HEK293 (cell line): ENCODE data around the gene SMPD3.

Source experiments
- CTCF ChIA-PET: fragments of 350-600 bp; formaldehyde crosslinking; extraction: SDS; loops from one replicate; lab custom pipeline; 2021; ENCODE audit warnings: antibody characterized with exemption; lab: Yijun Ruan, JAX
- POLR2A ChIA-PET: fragments of 300-600 bp; formaldehyde crosslinking; extraction: SDS; loops from one replicate; lab custom pipeline; 2020; ENCODE audit warnings: antibody characterized with exemption, inconsistent platforms; lab: Yijun Ruan, JAX
- H3K27ac ChIP-seq: fragments of 200-500 bp; sonication (Bioruptor generic); 2 replicates; pipeline ENCODE4 v1.5.1; 2014; ENCODE audit warnings: low read depth, low read length, control low read depth, inconsistent platforms; ENCODE audit errors: extremely low read depth
- H3K36me3 ChIP-seq, 2 experiments: fragments of 200-500 bp in 1 of 2; sonication (Bioruptor generic) in 1 of 2; 1 replicate in 1 of 2; 2 replicates in 1 of 2; pipeline ENCODE4 v1.5.1; 2014 to 2017; ENCODE audit warnings: inconsistent platforms in 2 of 2, low read length in 2 of 2; ENCODE audit not compliant: control insufficient read depth in 2 of 2, insufficient read depth in 1 of 2
- H3K4me1 ChIP-seq: fragments of 200-500 bp; sonication (Bioruptor generic); 2 replicates; pipeline ENCODE4 v1.5.1; 2014; ENCODE audit warnings: mild to moderate bottlenecking, low read length, inconsistent platforms; ENCODE audit not compliant: control insufficient read depth, insufficient read depth
- H3K4me3 ChIP-seq: 2 replicates; pipeline ENCODE4 v1.5.1; 2011; ENCODE audit warnings: low read depth, mild to moderate bottlenecking, control low read depth, low read length, moderate library complexity
- H3K9me3 ChIP-seq: fragments of 200-500 bp; sonication (Bioruptor generic); 2 replicates; pipeline ENCODE4 v1.5.1; 2014; ENCODE audit warnings: low read depth, low read length, inconsistent platforms; ENCODE audit not compliant: control insufficient read depth, insufficient read depth
- GFI1B ChIP-seq: fragments of 450-650 bp; formaldehyde crosslinking; IDR thresholded peaks from 2 replicates; pipeline ENCODE4 v1.5.1; 2016; ENCODE audit warnings: missing biosample characterization, missing genetic modification characterization
- GLIS2 ChIP-seq: fragments of 450-650 bp; formaldehyde crosslinking; IDR thresholded peaks from 2 replicates; pipeline ENCODE4 v1.5.1; 2016; ENCODE audit warnings: missing biosample characterization, missing genetic modification characterization
- KLF16 ChIP-seq: fragments of 450-650 bp; formaldehyde crosslinking; IDR thresholded peaks from 2 replicates; pipeline ENCODE4 v1.5.1; 2017; ENCODE audit warnings: missing biosample characterization, missing genetic modification characterization
- SCRT2 ChIP-seq: fragments of 450-650 bp; formaldehyde crosslinking; IDR thresholded peaks from 2 replicates; pipeline ENCODE4 v1.5.1; 2016; ENCODE audit warnings: missing biosample characterization, missing genetic modification characterization
- ZBTB17 ChIP-seq: fragments of 450-650 bp; formaldehyde crosslinking; IDR thresholded peaks from 2 replicates; pipeline ENCODE4 v1.5.1; 2016; ENCODE audit warnings: missing biosample characterization, missing genetic modification characterization
- ZNF157 ChIP-seq: fragments of 450-650 bp; formaldehyde crosslinking; IDR thresholded peaks from 2 replicates; pipeline ENCODE4 v1.5.1; 2016; ENCODE audit warnings: missing biosample characterization, missing genetic modification characterization
- ZNF211 ChIP-seq: fragments of 450-650 bp; formaldehyde crosslinking; IDR thresholded peaks from 2 replicates; pipeline ENCODE4 v1.5.1; 2016; ENCODE audit warnings: low read depth, missing biosample characterization, missing genetic modification characterization
- ZNF510 ChIP-seq: fragments of 450-650 bp; formaldehyde crosslinking; IDR thresholded peaks from 2 replicates; pipeline ENCODE4 v1.5.1; 2018; ENCODE audit warnings: mild to moderate bottlenecking, missing genetic modification characterization, missing biosample characterization; ENCODE audit not compliant: insufficient replicate concordance
- ZNF530 ChIP-seq: fragments of 450-650 bp; formaldehyde crosslinking; IDR thresholded peaks from 2 replicates; pipeline ENCODE4 v1.5.1; 2016; ENCODE audit warnings: low read depth, missing biosample characterization, missing genetic modification characterization
- ZNF561 ChIP-seq: fragments of 450-650 bp; IDR thresholded peaks from 2 replicates; pipeline ENCODE4 v1.5.1; 2018; ENCODE audit warnings: missing biosample characterization, missing genetic modification characterization, borderline replicate concordance
- ZNF621 ChIP-seq: fragments of 450-650 bp; formaldehyde crosslinking; IDR thresholded peaks from 2 replicates; pipeline ENCODE4 v1.5.1; 2017; ENCODE audit warnings: missing biosample characterization, missing genetic modification characterization
- ZNF843 ChIP-seq: fragments of 450-650 bp; formaldehyde crosslinking; IDR thresholded peaks from 2 replicates; pipeline ENCODE4 v1.5.1; 2016; ENCODE audit warnings: missing biosample characterization, missing genetic modification characterization
- TF ChIP-seq, protein P1 (sequence below): fragments of 450-650 bp; formaldehyde crosslinking; IDR thresholded peaks from 2 replicates; pipeline ENCODE4 v1.5.1; 2016; ENCODE audit warnings: missing biosample characterization, missing genetic modification characterization, low read depth
- TF ChIP-seq, protein P2 (sequence below): fragments of 450-650 bp; formaldehyde crosslinking; IDR thresholded peaks from 2 replicates; pipeline ENCODE4 v1.5.1; 2017; ENCODE audit warnings: missing biosample characterization, missing genetic modification characterization
- TF ChIP-seq, protein P3 (sequence below): fragments of 450-650 bp; formaldehyde crosslinking; IDR thresholded peaks from 2 replicates; pipeline ENCODE4 v1.5.1; 2017; ENCODE audit warnings: missing biosample characterization, missing genetic modification characterization
- TF ChIP-seq, protein P4 (sequence below): fragments of 450-650 bp; formaldehyde crosslinking; optimal IDR thresholded peaks from 2 replicates; pipeline ENCODE3; 2016; ENCODE audit warnings: missing biosample characterization, mild to moderate bottlenecking, missing genetic modification characterization
- TF ChIP-seq, protein P5 (sequence below): fragments of 450-650 bp; formaldehyde crosslinking; IDR thresholded peaks from 2 replicates; pipeline ENCODE4 v1.5.1; 2016; ENCODE audit warnings: missing biosample characterization, missing genetic modification characterization

SMPD3 gene

DNA sequence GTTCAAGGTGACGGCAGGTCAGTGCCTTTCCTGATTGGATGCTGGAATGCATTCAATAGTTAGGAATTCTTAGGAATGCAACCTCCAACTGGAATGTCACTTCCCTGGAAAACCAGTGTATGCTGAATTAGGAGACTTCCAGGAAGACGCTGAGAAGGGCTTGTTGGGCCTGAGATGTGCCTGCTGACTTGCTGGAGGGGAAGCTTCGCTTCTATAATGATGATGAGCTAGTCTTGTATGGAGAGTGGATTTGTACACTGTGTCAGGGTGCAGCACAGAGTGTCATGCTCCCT, 45.6 kb downstream of the SMPD3 start:
- CTCF ChIA-PET: no interaction called here
- H3K27ac ChIP-seq: no peak overlapping the region
- TF ChIP-seq, protein P1, sequence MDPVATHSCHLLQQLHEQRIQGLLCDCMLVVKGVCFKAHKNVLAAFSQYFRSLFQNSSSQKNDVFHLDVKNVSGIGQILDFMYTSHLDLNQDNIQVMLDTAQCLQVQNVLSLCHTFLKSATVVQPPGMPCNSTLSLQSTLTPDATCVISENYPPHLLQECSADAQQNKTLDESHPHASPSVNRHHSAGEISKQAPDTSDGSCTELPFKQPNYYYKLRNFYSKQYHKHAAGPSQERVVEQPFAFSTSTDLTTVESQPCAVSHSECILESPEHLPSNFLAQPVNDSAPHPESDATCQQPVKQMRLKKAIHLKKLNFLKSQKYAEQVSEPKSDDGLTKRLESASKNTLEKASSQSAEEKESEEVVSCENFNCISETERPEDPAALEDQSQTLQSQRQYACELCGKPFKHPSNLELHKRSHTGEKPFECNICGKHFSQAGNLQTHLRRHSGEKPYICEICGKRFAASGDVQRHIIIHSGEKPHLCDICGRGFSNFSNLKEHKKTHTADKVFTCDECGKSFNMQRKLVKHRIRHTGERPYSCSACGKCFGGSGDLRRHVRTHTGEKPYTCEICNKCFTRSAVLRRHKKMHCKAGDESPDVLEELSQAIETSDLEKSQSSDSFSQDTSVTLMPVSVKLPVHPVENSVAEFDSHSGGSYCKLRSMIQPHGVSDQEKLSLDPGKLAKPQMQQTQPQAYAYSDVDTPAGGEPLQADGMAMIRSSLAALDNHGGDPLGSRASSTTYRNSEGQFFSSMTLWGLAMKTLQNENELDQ (tag by site-specific recombination): no peak
- TF ChIP-seq ZNF510 (tag by site-specific recombination) (no peak), ZBTB17 (no peak), SCRT2 (tag by site-specific recombination) (no peak), KLF16 (tag by site-specific recombination) (no peak), GFI1B (tag by site-specific recombination) (no peak), ZNF211 (tag by site-specific recombination) (no peak), ZNF843 (tag by site-specific recombination) (no peak), ZNF561 (tag by site-specific recombination) (no peak), GLIS2 (tag by site-specific recombination) (no peak), ZNF621 (no peak), ZNF157 (tag by site-specific recombination) (no peak), ZNF530 (tag by site-specific recombination) (no peak)
- TF ChIP-seq, protein P2, sequence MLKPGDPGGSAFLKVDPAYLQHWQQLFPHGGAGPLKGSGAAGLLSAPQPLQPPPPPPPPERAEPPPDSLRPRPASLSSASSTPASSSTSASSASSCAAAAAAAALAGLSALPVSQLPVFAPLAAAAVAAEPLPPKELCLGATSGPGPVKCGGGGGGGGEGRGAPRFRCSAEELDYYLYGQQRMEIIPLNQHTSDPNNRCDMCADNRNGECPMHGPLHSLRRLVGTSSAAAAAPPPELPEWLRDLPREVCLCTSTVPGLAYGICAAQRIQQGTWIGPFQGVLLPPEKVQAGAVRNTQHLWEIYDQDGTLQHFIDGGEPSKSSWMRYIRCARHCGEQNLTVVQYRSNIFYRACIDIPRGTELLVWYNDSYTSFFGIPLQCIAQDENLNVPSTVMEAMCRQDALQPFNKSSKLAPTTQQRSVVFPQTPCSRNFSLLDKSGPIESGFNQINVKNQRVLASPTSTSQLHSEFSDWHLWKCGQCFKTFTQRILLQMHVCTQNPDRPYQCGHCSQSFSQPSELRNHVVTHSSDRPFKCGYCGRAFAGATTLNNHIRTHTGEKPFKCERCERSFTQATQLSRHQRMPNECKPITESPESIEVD (tag by site-specific recombination): no peak
- TF ChIP-seq, protein P3, sequence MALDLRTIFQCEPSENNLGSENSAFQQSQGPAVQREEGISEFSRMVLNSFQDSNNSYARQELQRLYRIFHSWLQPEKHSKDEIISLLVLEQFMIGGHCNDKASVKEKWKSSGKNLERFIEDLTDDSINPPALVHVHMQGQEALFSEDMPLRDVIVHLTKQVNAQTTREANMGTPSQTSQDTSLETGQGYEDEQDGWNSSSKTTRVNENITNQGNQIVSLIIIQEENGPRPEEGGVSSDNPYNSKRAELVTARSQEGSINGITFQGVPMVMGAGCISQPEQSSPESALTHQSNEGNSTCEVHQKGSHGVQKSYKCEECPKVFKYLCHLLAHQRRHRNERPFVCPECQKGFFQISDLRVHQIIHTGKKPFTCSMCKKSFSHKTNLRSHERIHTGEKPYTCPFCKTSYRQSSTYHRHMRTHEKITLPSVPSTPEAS (tag by site-specific recombination): no peak

DNA sequence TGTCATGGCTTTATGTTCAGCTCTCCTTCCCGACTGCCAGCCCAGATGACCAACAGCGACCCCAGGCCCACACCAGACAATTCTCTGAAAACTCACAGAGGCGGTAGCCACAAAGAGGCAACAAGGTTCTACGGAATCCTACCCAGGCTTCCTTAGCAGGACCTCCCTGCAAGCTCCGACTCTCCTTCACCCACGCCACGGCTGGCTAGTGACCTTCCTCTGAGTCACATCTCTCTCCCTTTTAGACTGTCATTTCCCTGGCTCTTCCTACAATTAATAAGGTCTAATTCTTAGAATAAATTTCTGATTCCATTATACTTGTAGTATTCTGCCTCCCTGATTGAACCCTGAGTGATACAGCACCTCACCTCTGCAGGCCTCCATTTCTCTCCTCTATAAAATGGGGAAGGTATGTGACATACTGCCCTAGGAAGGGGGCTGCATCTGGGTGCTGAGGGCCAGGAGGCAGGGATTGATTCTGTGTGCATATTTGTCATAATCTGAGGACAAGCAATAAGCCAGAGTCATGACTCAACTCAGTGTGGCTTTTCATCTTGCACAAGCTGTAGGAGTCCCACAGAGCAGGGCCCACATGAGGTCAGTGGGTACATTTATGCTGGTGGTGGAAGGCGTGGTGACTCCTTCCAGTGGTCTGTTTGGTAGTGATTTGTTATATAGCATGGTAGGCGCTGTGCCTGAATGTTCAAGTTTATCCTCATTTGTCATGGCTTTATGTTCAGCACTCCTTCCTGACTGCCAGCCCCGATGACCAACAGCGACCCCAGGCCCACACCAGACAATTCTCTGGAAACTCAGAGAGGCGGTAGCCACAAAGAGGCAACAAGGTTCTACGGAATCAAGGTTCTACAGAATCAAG, 46.2 kb downstream of the SMPD3 start:
- no peak overlapping the region for H3K27ac ChIP-seq
- no peak overlapping the region for H3K4me3 ChIP-seq
- CTCF ChIA-PET: interaction anchor here (0.6 kb wide), 1 partner anchor 881 kb away, joined by 3 read pairs; no protein-coding TSS in a partner anchor
- H3K4me1 ChIP-seq: no peaks in the 10 kb centered on the region
- no peaks in the 10 kb centered on the region for H3K36me3 ChIP-seq
- TF ChIP-seq, protein P4, sequence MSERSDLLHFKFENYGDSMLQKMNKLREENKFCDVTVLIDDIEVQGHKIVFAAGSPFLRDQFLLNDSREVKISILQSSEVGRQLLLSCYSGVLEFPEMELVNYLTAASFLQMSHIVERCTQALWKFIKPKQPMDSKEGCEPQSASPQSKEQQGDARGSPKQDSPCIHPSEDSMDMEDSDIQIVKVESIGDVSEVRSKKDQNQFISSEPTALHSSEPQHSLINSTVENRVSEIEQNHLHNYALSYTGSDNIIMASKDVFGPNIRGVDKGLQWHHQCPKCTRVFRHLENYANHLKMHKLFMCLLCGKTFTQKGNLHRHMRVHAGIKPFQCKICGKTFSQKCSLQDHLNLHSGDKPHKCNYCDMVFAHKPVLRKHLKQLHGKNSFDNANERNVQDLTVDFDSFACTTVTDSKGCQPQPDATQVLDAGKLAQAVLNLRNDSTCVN (tag by site-specific recombination): no peak
- TF ChIP-seq, protein P5, sequence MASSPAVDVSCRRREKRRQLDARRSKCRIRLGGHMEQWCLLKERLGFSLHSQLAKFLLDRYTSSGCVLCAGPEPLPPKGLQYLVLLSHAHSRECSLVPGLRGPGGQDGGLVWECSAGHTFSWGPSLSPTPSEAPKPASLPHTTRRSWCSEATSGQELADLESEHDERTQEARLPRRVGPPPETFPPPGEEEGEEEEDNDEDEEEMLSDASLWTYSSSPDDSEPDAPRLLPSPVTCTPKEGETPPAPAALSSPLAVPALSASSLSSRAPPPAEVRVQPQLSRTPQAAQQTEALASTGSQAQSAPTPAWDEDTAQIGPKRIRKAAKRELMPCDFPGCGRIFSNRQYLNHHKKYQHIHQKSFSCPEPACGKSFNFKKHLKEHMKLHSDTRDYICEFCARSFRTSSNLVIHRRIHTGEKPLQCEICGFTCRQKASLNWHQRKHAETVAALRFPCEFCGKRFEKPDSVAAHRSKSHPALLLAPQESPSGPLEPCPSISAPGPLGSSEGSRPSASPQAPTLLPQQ (tag by site-specific recombination): peak; percentile 35; the same call in 1 of the 2 replicates
- POLR2A ChIA-PET: interaction anchor here (0.5 kb wide), 1 partner anchor 10 kb away, joined by 3 read pairs; no protein-coding TSS in a partner anchor
- H3K9me3 ChIP-seq: no peaks in the 10 kb centered on the region

More for the DNA sequence above, 45.6 kb downstream of the SMPD3 start:
- POLR2A ChIA-PET: interaction anchor here (0.5 kb wide), 1 partner anchor 10 kb away, joined by 3 read pairs; no protein-coding TSS in a partner anchor
- Histone ChIP-seq H3K9me3 (no peaks in the 10 kb centered on the region), H3K36me3 (no peaks in the 10 kb centered on the region), H3K4me3 (no peak overlapping the region), H3K4me1 (no peaks in the 10 kb centered on the region)
